D341Med (cell line): ENCODE measurements around the gene CES2.
A peak's percentile ranks its signal among the peaks of the same experiment; 100 is the strongest.

ENCODE experiments used
- DNase-seq: peaks from one replicate; pipeline ENCODE4 v3.0.0; 2012; ENCODE audit warnings: low spot score

The CES2 gene

GRCh38 chr16:66918803-66919568 is 16.3 kb upstream of the CES2 start, which contains the start of gene CDH16:
Gene CDH16 (minus strand): TSS chr16:66918885. CDS start chr16:66918065, 820 bp downstream.
- no peak for DNase-seq

DNA sequence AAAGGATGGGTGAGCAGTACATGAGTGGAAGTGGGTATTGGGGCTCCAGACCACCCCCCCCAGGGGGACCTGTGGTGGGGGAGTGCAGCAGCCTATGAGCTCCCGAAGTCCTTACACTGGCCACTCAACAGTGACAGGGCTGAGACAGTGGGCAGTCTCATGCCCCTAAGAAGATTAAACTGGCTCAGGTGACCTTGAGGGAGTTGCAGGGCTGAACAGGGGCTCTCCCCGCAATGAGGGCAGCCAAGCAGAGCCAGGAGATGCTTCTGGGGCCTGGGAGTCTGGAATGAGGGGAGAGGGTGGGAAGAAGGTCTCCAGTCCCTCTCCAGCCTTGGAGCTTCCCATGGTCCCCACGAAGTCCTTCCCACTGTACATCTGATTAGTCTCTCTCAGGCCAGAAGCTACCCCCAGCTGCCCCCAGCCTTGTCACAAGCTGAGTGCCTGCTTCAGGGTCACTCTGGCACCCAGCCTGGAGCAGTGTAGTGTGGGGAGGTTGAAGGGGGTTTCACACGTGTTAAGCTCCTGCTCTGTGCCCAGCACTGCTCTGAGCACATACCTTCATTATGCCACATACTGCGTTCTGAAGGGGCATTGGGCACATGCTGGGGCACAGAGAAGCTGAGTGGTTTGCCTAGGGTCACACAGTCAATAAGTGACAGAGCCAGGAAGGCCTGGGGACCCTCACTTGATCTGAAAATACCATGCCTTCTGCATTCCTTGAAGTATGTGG is 15.6 kb upstream of the CES2 start:
- no peak for DNase-seq

GRCh38 chr16:66920299-66920590 is 15.1 kb upstream of the CES2 start:
- no peak for DNase-seq

GRCh38 chr16:66920924-66921680 is 14.2 kb upstream of the CES2 start:
- DNase-seq: no peak

GRCh38 chr16:66921729-66922450 is 13.4 kb upstream of the CES2 start:
- no peak for DNase-seq

DNA sequence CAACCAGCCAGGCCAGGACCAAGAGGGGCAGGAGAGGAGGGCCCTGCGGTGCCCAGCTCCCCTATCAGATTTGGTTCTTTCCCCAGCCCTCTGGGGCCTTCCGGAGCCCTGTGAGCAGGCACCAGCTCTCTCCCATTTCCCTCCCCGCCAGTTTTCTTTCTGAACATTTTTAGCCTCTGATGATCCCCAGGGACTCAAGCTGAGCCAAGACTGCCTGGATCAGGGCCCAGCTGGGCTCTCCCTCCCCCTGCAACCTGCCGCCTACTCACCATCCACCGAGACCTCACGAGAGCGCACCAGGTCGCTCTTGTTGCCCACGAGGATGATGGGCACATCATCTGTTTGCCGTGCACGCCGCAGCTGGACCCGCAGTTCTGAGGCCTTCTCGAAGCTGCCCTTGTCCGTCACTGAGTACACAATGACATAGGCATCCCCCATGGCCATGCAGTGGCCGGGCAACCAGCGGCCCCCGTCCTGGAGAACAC is 12.0 kb upstream of the CES2 start:
- peak; percentile 90 for DNase-seq

- DNase-seq: no peak
Measured at GRCh38 chr16:66923866-66924265, 11.4 kb upstream of the CES2 start.

DNA sequence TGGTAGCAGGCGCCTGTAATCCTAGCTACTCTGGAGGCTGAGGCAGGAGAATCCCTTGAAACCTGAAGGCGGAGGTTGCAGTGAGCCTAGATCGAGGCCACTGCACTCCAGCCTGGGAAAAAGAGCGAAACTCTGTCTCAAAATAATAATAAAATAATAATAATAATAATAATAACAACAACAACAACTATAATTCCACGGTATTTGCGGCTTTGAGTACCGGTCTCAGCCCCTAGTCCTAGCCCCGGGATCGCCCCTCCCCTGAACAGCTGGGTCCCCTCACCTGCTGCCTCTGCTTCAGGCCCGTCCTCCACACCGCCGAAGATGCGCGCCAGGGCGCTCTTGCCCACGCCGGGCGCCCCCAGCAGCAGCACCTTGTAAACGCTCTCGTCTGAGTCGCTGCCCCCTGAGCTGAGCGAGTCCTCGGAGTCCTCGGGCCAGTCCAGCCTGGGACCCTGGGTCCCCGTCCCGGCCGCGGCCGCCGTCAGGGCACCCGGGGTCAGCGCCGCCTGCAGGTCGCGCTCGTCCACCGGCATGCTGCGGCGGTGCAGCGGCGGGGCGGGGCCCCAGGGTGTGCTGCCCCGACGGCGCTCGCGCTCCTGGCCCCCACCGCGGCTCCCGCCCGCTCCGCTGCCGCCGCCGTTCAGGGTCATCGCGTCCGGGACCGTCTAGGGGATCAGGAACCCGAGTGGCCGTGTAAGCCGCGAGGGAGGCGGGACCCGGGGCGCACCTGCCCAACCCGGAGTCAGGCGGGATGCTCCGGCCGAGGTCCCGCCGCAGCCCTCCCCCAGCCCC is 10.6 kb upstream of the CES2 start:
- no peak for DNase-seq

GRCh38 chr16:66925322-66925840 is 9.9 kb upstream of the CES2 start, which contains the start of gene RRAD:
Gene RRAD (minus strand): TSS chr16:66925535. CDS start chr16:66925179, 356 bp downstream.
- DNase-seq: no peak

DNA sequence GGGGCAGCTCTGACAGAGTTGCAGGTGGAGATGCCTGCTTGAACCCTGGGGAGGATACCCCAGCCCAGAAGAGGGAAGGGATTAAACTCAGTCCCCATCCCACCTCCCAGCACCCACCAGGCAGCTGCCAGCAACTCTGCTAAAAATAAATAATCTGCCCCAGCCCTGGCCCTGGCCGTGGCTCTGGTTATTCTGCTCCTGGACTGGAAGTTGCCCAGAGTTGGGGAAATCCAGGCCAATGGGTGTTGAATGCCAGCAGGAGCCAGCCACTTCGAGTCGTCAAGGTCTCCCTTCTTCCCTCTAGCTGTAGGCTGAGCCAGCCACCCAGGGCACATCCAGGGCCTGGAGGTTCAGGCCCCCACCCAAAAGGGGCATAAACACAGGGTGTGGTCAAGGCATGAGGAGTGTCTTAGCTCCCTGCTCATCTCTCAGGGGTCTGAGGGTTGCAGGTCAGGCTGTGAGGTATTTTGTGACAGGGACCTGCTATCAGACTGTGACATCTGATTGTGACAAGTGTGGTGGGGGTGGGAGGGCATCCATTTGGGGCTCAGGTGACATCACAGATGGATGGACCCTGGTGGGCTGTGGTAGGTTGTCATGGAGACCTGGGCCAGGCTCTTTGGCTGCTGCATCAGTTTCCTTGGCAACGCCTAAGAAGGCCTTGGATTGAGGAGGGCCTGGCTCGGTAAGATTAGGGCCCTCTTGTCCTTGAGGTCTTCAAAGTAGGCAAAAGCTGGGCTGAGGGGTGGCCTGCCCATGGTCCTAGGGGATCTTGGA is 9.0 kb upstream of the CES2 start:
- DNase-seq: no peak

- no peak for DNase-seq
Measured at GRCh38 chr16:66926961-66927436, 8.3 kb upstream of the CES2 start.

- no peak for DNase-seq
Measured at GRCh38 chr16:66927918-66928649, 7.2 kb upstream of the CES2 start.

- DNase-seq: peak; percentile 70
Measured at GRCh38 chr16:66928702-66929388, 6.5 kb upstream of the CES2 start.

DNA sequence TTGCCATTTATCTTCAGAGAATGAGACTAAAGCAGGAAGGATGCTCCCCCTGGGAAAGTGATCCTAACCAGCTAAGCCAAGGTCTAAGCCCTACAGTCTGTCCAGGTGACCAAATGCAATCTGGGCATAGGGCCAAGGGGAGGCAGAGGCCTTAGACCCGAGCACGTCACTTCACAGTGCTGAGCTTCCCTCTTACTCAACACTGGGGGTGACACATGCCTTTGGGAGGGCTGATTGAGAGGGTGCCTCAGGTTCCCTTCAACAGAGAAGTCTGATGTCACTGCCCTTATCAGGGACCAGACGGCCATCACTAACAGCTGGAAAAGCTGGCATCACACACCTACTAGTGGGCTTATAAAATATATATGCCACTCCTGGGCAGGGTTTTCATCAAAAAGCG is 5.1 kb upstream of the CES2 start:
- no peak for DNase-seq

DNA sequence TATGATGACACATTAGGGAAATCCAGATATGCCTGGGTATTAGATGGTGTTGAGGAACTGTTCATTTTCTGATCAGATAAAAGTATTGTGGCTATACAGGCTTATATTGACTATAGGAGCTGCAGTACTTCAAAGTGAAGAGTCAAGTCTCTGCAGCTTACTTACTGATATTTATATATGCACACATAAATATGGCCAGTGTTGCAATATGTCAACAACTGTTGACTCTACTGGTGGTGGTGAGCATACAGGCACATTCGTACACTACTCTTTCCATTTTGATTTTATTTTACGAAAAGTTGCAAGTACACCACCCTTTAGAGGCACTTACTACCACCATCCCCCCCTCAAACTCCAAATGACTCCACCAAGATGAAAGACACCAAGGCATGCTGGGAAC is 3.7 kb upstream of the CES2 start:
- DNase-seq: no peak

DNA sequence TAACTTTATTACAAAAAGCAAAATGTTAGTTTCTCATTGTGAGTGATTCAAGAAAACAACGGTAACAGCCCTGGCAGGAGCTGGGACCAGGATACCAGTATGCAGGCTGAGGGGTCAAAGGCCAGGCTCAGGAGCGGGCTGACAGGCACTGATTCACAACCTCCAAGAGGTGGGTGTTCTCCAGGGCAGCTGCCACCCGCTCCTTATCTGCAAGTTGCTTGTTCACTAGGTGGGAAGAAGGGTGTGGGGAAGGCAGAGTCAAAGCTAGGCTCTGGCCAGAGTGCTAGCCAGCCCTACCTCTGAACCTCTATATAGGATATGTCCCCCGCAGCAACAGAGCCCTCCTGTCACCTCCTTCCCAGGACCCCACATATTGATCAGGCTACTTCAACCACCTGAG is 3.2 kb upstream of the CES2 start:
- DNase-seq: no peak

GRCh38 chr16:66933776-66934137 is 1.6 kb upstream of the CES2 start:
- no peak for DNase-seq

GRCh38 chr16:66934138-66934838 is 1.0 kb upstream of the CES2 start, which contains the start of gene CIAO2B:
Gene CIAO2B (minus strand): TSS chr16:66934402. CDS start chr16:66934364, 38 bp downstream.
- DNase-seq: peak; percentile 92
